Epithelial cell of proximal tubule (primary cell): ENCODE results near the gene UBAC2. TPM values are rescaled to one million over a fixed set of nuclear protein-coding genes. Genes with fewer than 3 reads are reported as not detected.

Experiments
- DNase-seq: peaks from one replicate; pipeline ENCODE4 v3.0.0-alpha.2; 2011; ENCODE audit warnings: low read depth
- H3K4me3 ChIP-seq: 2 replicates; pipeline ENCODE4 v1.5.1; 2011; ENCODE audit warnings: low read depth, mild to moderate bottlenecking, low read length
- total RNA-seq: library from RNA; depleted of rRNA; stranded (reverse); fragments of >200 nt; gene quantifications from 2 replicates; pipeline ENCODE4 v1.2.3, GENCODE V29; 2015
- TF ChIP-seq, protein P1 (sequence below): conservative IDR thresholded peaks from 2 replicates; pipeline ENCODE4 v1.5.1; 2012; ENCODE audit warnings: low read depth, mild to moderate bottlenecking, low read length

UBAC2 gene
- total RNA-seq, 1 donor from 2014 or later, result 63.9 TPM

DNA sequence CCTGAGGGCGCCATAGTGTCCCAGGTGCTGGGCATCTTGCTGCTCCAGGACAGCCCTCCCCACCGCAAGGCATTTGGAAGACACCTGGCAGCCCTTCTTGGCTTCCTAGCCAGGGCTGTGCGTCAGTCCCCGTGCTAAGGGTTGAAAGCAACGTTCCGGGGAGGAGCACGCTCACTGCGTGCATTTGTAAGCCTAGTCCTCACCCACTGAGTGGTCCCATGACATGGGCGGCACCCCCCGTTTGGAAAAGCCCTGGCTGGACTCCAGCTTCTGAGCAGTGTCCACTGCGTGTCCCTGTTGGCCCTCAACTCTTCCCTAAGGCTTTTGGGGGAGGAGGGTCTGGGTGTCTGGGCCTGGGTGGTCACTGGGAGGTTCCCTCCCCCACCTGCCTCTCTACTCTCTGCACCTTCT lies 182.9 kb downstream of the UBAC2 start:
- TF ChIP-seq, protein P1, sequence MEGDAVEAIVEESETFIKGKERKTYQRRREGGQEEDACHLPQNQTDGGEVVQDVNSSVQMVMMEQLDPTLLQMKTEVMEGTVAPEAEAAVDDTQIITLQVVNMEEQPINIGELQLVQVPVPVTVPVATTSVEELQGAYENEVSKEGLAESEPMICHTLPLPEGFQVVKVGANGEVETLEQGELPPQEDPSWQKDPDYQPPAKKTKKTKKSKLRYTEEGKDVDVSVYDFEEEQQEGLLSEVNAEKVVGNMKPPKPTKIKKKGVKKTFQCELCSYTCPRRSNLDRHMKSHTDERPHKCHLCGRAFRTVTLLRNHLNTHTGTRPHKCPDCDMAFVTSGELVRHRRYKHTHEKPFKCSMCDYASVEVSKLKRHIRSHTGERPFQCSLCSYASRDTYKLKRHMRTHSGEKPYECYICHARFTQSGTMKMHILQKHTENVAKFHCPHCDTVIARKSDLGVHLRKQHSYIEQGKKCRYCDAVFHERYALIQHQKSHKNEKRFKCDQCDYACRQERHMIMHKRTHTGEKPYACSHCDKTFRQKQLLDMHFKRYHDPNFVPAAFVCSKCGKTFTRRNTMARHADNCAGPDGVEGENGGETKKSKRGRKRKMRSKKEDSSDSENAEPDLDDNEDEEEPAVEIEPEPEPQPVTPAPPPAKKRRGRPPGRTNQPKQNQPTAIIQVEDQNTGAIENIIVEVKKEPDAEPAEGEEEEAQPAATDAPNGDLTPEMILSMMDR, result no peak
- DNase-seq, result no peak
- H3K4me3 ChIP-seq, result no peak overlapping the region

GRCh38 chr13:99383946-99384345 lies 183.3 kb downstream of the UBAC2 start:
- TF ChIP-seq, protein P1, result no peak
- no peak overlapping the region for H3K4me3 ChIP-seq
- no peak for DNase-seq

GRCh38 chr13:99384468-99384867 lies 183.8 kb downstream of the UBAC2 start:
- TF ChIP-seq, protein P1, result no peak

DNA sequence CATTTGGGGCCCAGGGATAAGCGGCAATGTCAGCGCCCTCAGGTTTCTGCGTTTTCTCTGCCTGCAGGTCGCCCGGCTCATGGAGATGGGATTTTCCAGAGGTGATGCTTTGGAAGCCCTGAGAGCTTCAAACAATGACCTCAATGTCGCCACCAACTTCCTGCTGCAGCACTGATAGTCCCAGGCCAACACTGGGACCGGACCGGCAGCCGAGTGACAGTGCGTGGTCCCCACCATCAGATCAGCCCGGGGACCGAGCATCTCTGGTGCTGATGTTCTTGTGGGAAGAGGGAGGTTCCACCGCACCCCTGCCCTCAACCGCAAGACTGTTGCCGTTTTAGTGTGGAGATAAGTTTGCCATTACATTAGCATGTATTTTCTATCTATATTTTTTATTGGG lies 184.5 kb downstream of the UBAC2 start:
- TF ChIP-seq, protein P1, result no peak
- H3K4me3 ChIP-seq, result no peak overlapping the region
- DNase-seq, result no peak

More at GRCh38 chr13:99384468-99384867, 183.8 kb downstream of the UBAC2 start:
- DNase-seq, result no peak
- no peak overlapping the region for H3K4me3 ChIP-seq

DNA sequence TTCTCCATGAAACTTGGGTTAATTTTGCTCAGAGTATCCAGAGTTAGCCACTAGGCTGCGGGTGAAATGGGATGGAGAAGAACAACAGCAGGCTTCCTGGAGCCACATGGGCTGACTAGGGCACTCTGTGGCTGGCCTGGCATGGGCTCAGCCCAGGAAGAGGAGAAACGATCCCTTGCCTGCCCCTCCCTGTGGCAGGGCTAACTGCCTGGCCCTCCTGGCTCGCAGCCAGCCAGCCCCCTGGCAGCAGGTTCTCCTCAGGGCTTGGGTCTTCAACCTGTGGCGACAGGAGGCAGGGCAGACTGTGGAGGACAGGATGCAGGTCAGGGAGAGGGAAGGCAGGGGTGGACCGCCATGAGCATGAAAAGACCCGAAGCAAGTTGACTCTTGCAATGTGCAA lies 185.3 kb downstream of the UBAC2 start:
- TF ChIP-seq, protein P1, result no peak

DNA sequence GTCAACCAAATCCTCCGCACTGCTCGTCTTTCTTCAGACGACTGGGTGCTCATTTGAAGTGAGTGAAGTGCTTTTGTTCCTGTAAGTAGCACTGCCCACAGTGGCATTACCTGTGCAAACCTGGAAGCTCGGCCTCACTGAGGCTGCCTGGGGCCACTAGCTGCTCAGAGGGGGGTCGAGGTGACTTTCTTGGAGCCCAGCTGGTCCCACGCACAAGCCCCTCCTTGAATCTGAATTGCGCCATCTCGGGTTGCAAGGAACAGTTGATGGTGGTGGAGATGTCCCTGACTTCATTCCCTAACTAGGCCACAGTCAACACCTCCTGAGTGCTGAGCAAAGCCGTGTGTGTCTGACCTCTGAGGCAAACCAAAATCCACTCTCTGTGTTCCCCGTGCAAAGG lies 185.8 kb downstream of the UBAC2 start:
- no peak overlapping the region for H3K4me3 ChIP-seq

More for the DNA sequence above, 185.3 kb downstream of the UBAC2 start:
- DNase-seq, result no peak
- H3K4me3 ChIP-seq, result no peak overlapping the region

More for the DNA sequence above, 185.8 kb downstream of the UBAC2 start:
- DNase-seq, result no peak
- TF ChIP-seq, protein P1, result no peak
